ENCODE data around the gene SEZ6L.

- no peak for TF ChIP-seq EZH2 (IDR thresholded peaks at IDR 0.05)
- no peak for TF ChIP-seq POLR2AphosphoS5 (IDR thresholded peaks at IDR 0.05; ENCODE audit: low read depth, low read length)
- no peak for TF ChIP-seq CTCF (IDR thresholded peaks at IDR 0.05 in 2 of 3, conservative IDR thresholded peaks at IDR 0.05 in 1 of 3; ENCODE audit: borderline replicate concordance in 1 of 3, insufficient read depth in 1 of 3, low read depth in 2 of 3, low read length in 2 of 3)
- TF ChIP-seq TCF7L2 (IDR thresholded peaks at IDR 0.05; ENCODE audit: borderline replicate concordance, extremely low read depth, insufficient read depth, insufficient read length), result no peak
- TF ChIP-seq, protein P1, sequence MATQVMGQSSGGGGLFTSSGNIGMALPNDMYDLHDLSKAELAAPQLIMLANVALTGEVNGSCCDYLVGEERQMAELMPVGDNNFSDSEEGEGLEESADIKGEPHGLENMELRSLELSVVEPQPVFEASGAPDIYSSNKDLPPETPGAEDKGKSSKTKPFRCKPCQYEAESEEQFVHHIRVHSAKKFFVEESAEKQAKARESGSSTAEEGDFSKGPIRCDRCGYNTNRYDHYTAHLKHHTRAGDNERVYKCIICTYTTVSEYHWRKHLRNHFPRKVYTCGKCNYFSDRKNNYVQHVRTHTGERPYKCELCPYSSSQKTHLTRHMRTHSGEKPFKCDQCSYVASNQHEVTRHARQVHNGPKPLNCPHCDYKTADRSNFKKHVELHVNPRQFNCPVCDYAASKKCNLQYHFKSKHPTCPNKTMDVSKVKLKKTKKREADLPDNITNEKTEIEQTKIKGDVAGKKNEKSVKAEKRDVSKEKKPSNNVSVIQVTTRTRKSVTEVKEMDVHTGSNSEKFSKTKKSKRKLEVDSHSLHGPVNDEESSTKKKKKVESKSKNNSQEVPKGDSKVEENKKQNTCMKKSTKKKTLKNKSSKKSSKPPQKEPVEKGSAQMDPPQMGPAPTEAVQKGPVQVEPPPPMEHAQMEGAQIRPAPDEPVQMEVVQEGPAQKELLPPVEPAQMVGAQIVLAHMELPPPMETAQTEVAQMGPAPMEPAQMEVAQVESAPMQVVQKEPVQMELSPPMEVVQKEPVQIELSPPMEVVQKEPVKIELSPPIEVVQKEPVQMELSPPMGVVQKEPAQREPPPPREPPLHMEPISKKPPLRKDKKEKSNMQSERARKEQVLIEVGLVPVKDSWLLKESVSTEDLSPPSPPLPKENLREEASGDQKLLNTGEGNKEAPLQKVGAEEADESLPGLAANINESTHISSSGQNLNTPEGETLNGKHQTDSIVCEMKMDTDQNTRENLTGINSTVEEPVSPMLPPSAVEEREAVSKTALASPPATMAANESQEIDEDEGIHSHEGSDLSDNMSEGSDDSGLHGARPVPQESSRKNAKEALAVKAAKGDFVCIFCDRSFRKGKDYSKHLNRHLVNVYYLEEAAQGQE (IDR thresholded peaks at IDR 0.05; ENCODE audit: low read depth), result no peak
- no peak for TF ChIP-seq SP1 (IDR thresholded peaks at IDR 0.05; ENCODE audit: low read depth)
- TF ChIP-seq POLR2A (IDR thresholded peaks at IDR 0.05; ENCODE audit: borderline replicate concordance, extremely low read depth, insufficient read depth, insufficient read length), result no peak
- TF ChIP-seq SRF (IDR thresholded peaks at IDR 0.05; ENCODE audit: low read depth), result no peak
- no peak for TF ChIP-seq EGR1 (IDR thresholded peaks at IDR 0.05; ENCODE audit: low read depth)
- TF ChIP-seq ZNF274 (IDR thresholded peaks at IDR 0.05; ENCODE audit: low read depth, low read length), result no peak
- no peak for TF ChIP-seq RAD21 (IDR thresholded peaks at IDR 0.05; ENCODE audit: low read depth)
- TF ChIP-seq ZBTB33 (IDR thresholded peaks at IDR 0.05; ENCODE audit: extremely low read depth, insufficient replicate concordance, low read length), result no peak
These were observed 46.3 kb upstream of the SEZ6L start for GRCh38 chr22:26122920-26123468.

Data from HCT116 (cell line).